DMS53 (cell line): Measurements from ENCODE around the gene EPS8L3.
"Not testable (repeated sequence)": the region's sequence is repeated elsewhere in the genome, so short reads cannot be mapped to it uniquely, and the experiment has no call there.

ENCODE experiments used
- DNase-seq: peaks from one replicate; lab custom pipeline; 2025; lab: John Stamatoyannopoulos, UW

Gene EPS8L3

DNA sequence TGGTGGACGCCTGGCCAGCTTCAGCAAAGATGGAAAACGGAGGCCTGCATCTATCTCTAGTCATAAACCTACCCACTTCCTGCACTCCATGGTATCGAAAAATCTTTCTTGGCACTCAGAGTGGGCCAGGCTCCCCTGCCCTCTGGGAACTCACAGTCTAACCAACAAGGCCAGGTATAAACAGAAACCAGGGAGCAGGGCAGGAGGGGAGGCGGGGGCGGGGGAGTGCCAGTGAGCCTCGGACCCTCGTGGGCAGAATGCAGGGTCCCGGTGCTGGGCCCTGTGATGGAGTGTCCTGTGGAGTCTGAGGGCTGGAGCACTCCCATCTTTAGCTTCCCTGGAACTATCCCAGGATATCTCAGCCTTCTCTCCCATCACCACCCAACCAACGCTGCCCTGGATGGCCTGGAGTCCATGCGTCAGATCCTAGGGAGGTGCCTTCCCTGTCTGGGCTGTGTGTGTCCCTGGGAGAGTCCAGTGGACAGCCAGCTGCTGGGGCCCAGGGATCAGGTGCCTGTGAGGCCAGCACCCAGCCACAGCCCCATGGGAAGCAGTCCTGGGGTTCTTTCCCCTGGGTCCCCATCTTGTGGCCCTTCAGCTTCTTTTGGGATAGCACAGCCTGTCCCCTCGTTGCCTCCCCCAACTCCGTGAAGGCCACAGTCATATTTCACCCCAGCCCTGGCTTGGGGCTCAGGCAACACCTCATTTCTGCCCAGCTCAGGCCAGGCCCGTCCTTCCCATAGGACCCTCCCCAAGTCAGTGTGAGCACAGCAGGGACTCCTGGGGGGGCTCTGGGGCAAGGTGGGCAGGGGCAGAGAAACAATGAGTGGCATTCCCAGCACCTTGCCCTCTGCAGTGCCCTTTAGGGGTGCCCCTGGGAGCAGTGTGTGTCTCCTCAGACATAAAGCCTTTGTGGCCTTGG, 1.1 kb upstream of the EPS8L3 start:
- DNase-seq, result no peak

DNA sequence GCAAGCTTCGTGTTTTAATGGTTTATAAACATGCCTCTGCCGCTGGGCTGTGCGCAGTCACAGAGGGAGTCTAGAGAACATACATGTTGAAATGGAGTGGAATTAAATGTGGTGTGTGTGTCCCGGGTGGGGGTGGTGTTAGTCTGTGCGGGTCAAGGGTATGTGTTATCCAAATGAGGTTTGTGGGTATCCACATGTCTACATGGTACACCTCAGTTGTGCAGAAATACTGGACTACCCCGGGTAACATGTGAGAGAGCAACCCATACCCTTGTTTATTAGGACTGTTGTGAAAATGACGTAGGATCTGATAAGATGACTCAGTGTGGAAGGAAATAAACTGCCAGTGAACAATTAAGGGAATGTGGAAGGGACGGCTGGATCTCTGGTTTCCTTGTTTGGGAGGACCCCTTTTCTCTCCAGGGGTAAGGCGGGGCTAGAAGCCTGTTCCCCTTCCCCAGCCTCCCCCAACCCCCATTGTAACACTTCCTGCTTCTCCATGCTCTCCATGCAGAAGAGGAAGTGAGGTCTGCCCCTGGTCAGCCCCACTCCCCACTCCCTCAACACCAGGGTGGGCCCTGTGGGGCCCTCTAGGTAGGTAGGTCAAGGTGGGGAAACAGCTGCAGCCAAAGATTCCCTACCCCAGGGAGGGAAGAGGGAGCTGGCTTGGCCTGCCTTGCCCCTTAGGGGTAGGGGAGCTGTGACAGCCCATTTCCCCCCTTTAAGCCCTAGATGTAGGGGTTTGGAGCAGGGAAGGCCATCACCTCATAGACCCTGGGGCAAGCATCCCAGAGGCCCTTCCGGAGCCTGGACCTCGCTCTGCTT, 690 bp downstream of the EPS8L3 start:
- DNase-seq, result no peak

DNA sequence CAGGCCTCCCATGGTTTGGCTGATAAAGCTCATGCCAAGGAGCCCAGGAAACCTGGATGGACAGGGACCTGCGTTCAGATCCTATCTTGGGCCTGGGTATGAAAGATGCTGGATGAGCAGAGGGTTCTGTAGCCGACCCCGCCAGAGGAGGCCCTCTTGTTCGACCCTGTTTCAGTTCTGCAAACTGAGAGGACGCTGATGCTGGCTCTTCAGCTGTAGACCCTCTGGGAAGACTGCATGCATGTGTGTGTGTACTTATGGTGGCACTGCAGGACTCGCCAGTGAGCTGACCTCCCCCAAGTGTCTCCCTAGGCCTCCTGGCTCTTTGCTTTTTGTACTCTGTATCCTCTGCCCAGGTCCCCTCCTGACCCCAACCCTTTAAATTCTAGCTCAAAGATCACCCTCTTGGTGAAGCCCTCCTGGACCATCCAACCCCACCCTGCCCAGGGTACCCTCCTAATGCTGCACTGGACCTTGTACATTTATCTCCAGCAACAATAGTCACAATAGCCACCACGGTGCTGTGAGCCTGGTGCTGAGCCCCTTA, 1.6 kb downstream of the EPS8L3 start:
- no peak for DNase-seq

DNA sequence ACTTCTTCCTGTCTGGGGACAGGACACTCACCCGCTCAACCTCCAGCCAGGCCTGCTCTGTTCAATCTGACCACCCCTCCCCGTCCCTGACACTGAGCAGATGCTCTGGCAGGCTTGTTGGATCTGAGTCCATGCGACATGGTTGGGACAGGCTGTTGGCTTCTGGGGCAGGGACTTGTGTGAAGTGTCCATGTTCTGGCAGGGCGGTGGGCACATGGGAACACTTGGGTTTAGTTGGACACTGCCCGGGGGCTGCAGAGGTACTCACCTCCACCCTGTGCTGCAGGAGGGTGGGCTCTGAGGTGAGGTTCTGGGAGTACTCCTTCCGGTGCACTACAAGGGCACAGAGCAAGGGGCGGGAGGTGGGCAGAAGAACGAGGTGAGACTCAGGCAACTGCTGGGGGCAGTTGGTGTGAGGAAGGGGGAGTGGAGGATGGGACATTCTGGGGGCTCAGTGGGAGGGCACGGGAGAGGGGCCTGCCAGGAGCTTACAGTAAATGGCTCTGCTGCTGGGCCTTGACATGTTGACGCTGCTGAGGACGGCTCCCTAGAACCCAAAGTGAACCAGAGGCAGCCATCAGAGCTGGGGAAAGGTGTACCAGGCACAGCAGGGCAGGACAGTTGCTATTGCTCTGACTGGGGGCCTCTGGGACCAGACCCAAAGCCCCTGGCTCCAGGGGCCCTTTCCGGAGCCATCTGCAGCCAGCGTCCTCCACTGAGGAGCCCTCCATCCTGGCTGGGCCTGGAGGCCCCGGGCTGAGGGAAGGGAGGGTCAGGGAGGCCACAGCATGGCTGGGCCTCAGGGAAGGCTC, 2.3 kb downstream of the EPS8L3 start:
- no peak for DNase-seq

DNA sequence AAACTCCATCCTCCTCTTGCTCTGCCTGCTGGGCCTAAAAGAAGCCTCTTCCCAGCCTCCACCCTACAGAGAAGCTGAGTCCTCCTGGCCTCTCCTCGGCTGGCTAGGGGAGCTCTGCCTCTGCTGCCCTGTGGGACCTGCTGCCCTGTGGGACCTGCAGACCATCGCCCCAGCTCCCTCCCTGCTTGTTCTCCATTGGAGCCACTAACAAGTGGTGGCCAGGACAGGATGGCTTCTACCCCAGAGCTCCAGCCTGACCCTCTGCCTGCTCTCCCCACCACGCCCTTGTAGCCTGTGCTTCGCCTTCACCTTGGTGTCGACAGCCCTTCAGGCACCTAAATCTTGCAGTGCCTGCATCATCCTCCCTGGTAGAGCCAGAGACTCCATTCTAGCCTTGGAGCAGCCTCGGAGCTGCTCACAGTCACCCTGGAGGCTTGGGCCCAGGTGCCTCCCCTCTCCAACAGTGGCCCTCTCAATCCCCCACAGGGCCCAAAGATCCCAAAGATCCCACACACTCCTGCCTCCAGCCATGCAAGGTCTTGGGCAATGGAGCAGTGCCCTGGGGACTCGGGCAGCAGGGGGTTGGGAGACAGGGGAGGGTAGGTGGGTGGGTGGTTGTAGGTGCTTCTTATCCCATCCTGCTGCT, 3.0 kb downstream of the EPS8L3 start:
- DNase-seq, result no peak

DNA sequence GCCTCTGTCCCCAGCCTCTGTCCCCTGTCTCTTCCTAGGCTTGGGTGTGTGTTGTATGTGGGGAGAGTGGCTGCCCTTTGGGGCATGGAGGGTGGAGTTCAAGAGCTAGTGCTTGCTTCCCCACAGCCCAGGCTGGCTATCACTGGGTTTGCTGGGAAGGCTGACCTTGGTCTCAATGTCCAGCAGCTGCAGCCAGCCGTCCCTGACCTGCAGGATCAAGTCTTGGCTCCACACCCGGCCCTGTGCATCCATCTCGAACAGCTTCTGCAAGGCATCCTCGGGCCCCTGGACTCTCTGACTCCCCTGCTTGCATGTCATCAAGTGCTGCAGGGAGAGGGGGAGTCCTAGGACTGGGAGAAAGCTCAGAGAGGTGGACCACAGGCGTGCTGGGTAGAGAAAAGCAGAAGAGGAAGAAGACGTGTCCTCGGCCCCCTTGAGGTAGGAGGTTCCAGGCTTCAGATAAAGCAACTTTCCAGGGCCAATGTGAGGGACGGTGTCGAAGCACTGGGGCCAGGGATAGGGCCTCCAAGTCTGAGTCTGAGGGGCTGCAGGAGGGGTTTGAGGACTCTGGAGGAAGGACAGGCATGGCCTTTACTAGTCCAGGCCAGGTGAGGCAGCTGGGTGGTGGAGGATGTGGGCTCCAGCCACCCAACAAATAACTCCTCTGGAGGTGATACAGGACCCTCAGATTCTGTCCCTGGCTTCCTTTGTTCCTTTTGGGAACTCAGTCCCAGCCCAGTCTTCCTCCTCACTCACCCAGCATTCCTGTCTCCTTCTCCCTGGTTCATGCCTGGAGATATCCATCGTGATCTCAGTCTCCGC, 4.0 kb downstream of the EPS8L3 start:
- no peak for DNase-seq

DNA sequence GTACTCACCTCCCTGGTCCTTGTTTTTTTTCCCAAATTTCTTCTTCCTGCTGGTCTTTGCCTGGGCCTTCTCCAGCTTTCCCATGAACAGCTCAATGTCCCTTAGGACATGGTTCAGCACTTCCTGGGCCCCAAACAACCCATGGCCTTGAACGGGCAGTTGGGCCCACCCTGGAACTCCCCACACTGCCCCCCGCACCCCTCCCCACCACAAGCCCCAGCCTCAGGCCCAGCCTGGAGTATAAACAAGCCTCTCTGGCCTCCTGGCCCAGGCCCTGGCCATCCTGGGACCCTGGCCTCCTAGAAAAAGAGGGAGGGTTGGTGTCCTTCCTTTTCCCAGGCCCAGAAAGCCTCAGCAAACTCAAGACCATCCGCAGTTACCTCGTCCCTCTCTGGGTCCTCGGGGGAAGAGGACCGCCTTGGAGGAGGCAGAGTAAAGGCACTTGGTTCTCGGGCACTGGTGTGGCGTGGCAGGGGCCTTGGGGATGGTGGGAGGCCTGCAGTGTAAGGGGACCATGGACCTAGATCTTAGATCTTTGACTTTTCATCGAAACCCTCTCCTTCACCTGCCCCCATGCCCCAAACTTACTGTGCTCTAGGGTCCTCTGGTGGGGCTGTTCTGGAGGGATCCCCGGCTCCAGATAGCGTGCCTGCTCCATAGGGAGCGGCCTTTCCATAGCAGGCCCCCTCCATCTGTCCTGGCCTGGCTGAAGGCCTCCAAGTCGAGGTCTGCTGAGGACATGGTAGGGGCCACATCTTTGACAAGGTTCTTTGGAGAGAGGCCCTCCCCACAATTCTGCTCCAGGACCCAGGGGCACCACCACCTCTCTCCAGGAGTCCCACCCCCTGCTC, 5.6 kb downstream of the EPS8L3 start:
- DNase-seq, result no peak

DNA sequence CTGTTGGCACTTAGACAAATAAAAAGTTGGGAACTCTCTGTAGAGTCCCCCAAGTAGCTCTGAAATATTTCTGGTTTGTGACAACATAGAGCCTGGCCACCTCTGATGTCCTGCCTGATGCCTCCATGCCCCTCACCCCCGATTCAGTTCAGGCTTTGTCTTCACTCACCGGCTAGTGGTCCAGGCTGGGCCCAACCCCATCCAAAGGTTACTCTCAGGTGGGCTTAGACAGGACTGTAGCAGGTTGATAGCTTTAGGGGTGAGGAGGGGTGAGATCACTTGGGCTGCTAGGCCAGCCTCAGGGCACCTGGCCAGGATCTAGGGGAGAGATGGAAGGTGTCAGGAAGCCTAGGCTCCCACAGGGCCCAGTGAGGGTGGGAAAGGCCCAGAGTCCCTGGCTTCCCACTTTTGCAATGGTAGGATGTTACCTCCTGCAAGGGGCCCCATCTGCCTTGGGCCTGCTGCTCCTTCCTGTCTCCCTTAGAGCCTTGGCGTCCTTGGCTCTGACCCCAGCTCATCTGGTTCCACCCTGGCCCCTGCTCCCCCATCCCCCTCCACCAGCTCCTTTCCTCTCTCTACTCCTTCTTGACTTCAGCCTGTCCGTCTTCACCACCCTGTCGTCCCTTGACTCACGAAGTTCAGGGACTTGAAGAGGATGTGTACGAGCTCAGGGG, 6.7 kb downstream of the EPS8L3 start:
- no peak for DNase-seq

DNA sequence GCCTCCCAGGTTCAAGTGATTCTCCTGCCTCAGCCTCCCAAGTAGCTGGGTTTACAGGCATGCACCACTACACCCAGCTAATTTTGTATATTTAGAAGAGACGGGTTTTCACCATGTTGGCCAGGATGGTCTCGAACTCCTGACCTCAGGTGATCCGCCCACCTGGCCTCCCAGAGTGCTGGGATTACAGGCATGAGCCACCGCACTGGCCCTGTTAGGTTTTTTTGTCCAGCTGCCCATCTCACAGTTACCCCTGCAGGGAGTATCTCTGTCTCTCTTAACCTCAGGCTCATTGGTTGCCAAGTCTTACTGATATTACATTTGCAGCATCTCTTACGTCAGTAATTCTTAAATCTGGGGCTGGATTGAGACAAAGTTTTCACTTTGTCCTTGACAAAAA, 7.4 kb downstream of the EPS8L3 start:
- not testable (repeated sequence) for DNase-seq

DNA sequence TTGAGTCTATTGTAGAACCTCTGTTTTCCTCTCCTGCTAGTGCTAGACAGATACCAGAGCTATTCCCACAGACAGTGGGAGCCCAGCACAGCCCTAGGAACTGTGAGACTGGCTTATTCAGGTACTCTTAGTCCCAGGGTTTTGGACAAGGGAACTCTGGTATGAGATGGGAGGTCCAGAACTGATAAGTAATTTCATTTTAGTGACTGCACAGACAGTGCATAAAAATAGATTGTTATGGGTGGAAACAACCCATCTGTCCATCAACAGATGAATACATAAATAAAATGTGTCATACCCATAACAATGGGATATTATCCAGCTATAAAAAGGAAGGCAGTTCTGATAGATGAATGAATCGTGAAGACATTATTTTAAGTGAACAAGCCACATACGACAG, 9.0 kb downstream of the EPS8L3 start:
- DNase-seq, result no peak

DNA sequence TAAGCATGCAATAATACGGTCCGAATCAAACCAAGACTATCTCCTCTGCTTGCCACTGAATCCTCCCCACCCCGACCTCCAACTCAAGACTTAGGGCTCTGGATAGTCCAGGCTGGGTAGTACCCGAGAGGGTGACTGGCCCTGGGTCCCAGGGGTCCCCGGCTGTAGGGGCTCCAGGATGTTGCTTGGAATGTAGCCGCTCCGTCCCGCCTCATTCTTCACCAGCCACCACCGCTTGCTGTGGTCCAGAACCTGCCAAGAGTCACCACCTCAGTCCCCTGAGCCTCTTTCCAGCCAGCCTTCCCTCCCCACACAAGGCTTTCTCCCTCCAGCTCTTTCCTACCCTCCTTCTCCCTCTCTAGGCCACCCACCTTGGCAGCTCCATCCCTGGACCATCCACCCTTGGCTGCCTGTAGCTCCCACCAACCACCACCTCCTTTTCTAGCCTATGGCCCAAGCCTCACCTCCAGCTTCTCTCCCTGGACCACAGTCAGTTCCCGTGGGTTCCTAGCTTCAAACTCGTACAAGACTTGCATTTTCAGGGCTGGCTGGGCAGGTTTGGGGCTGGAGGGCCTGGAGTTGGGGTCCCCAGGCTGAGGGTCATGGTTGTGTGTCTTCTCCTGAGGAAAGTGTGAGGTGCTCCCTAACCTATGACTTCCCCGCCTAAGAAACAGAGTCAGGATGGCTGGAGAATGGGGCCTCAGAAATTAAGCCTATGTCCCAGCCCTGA, 12.0 kb downstream of the EPS8L3 start:
- DNase-seq, result no peak

DNA sequence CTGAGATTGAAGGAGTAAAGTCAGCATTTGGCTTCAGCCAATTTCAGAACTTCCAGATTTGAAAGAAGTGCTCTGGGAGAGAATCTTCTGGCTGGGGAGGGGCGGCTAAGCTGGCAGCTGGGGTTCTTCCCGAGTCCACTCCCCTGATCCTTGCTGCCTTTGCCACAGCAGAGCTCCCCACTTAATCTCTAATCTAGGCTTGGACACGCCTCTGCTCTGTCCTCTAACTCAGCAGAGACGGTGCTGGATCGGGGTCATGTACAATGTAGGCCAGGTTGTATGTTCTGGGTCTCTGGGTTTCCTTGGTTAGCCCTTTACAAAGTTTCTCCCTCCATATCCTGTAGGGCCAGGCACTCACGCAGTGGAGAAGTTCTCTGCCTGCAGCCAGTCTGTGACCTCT, 12.8 kb downstream of the EPS8L3 start:
- DNase-seq, result no peak

DNA sequence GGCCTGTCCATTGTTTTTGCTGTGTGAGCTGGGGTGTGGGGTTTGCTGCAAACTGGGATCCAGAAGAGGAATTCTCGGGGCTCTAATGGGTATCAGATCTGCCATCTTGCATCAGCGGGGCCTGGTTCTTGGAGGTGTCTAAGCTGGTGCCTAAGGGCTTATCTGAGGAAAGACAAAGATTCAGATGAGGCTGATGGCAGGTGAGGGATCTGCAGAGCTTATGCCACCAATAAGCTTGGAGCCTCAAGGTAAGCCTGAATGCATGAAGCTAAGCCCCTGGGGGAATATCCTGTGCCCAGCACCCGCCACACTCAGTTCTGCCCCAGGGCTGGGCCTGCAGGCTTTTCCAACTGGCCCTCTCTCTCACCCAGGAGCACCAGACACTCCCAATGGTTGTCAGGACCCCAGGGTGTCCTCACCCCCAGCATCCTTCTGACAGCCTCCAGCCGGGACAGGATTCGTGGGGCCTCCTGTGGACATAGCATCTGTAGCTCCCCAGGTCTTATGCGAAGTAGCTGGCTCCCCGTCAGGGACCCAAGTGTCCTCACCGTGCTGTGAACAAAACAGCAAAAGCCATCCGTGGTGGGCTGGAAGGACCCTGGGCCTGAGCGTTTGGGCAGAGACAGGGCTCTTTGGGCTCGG, 13.4 kb downstream of the EPS8L3 start:
- DNase-seq, result no peak

DNA sequence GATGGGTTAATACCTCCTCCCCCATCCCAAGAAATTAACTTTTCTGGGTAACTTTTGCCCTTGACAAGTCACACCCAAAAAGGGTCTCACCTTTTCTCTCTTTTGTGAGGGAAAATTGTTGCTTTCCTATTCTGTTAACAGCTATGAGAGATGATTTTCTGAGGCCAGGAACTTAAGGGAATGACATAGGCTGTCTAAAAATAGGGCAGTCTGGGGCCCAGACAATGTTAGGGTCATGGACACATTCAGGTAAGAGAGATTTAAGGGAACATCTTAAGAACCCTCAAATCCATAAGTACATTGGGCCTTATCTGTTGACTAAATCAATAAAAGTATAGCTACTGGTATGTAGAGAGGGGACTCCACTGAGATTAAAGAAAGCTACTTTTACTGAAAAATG, 14.5 kb downstream of the EPS8L3 start:
- no peak for DNase-seq

DNA sequence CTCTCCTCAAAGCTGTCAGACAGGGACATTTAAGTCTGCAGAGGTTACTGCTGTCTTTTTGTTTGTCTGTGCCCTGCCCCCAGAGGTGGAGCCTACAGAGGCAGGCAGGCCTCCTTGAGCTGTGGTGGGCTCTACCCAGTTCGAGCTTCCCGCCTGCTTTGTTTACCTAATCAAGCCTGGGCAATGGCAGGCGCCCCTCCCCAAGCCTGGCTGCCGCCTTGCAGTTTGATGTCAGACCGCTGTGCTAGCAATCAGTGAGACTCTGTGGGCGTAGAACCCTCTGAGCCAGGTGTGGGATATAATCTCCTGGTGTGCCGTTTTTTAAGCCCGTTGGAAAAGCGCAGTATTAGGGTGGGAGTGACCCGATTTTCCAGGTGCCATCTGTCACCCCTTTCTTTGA, 15.4 kb downstream of the EPS8L3 start:
- DNase-seq, result not testable (repeated sequence)

DNA sequence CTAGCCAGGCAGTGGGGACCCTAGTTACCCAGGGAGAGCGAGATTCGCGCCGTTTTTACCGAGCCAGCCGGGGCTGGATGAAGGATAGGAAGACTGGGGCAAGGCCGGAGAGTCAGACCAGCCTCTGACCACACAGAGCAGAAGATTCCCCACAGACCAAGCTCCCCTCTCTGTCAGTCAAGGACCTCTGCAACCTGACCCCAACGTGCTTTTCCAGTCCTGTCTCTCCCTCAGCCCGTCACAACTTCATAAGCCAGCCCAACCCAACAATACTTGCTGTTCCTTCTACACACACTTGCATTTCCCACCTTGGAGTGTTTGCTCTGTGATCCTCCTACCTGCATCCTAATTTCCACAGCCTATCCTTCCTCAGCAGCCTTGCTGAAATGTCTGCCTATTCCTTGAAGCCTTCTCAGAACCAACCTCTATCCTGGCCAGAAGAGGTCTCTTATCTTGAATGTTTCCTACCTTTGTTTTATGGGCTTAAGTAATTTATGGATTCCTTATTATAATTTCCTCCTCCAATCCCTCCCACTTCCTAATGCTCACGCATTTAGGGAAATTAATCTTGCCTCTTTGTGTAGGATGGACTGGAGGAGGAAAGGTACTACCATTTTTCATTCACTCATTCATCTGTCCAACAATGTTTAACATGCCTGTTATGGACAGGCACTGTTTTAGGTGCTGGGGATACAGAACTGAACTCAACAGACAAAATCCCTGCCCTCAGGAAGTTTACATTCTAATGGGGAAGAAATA, 22.9 kb downstream of the EPS8L3 start, which contains the start of gene GSTM3:
GSTM3 (minus strand) TSS at position 424 of the 759 bp plus-strand sequence. CDS start 751 bp downstream, outside the sequence.
- peak; percentile 75 for DNase-seq
